DND-41 (cell line): Measurements from ENCODE around the gene RCCD1.

Experiments
- ATAC-seq: fragments of 200-7000 bp; cut with Tn5 transposase; 3 replicates; pipeline ENCODE4 v1.9.1; 2021; ENCODE audit warnings: low read depth; ENCODE audit not compliant: insufficient read depth
- DNase-seq: peaks from one replicate; pipeline ENCODE4 v3.0.0-alpha.2; 2020
- H2AFZ ChIP-seq: 2 replicates; pipeline ENCODE4 v1.6.0; 2012; ENCODE audit warnings: low read depth, low read length
- H3K27ac ChIP-seq: 2 replicates; pipeline ENCODE4 v1.5.1; 2012; ENCODE audit warnings: low read length, inconsistent platforms
- H3K27me3 ChIP-seq: fragments of 200-600 bp; sonication (generic); 2 replicates; pipeline ENCODE4 v1.6.0; 2012; ENCODE audit warnings: low read length, mild to moderate bottlenecking, inconsistent platforms; ENCODE audit not compliant: insufficient read depth, poor library complexity
- H3K36me3 ChIP-seq: 2 replicates; pipeline ENCODE4 v1.5.1; 2012; ENCODE audit warnings: low read length, inconsistent platforms; ENCODE audit not compliant: insufficient read depth
- H3K4me1 ChIP-seq: 2 replicates; pipeline ENCODE4 v1.5.1; 2012; ENCODE audit warnings: mild to moderate bottlenecking, low read length; ENCODE audit not compliant: insufficient read depth
- H3K4me2 ChIP-seq: 2 replicates; pipeline ENCODE4 v1.6.0; 2012; ENCODE audit warnings: mild to moderate bottlenecking, moderate library complexity, low read length, inconsistent platforms; ENCODE audit not compliant: insufficient read depth
- H3K4me3 ChIP-seq, 2 experiments: fragments of 200-600 bp in 1 of 2; shearing (Covaris generic) in 1 of 2; 2 replicates each; pipeline ENCODE4 v1.5.1; 2012 to 2016; ENCODE audit warnings: inconsistent platforms in 2 of 2, low read length in 2 of 2, mild to moderate bottlenecking in 2 of 2, low read depth in 1 of 2, moderate library complexity in 1 of 2
- H3K79me2 ChIP-seq: 2 replicates; pipeline ENCODE4 v1.6.0; 2012; ENCODE audit warnings: low read length, inconsistent platforms; ENCODE audit not compliant: insufficient read depth
- H3K9ac ChIP-seq: 2 replicates; pipeline ENCODE4 v1.6.0; 2012; ENCODE audit warnings: low read depth, mild to moderate bottlenecking, inconsistent platforms, low read length, moderate library complexity
- H3K9me3 ChIP-seq: 2 replicates; pipeline ENCODE4 v1.5.1; 2012; ENCODE audit warnings: low read length, moderate library complexity, mild to moderate bottlenecking, inconsistent platforms; ENCODE audit not compliant: insufficient read depth, severe bottlenecking
- H4K20me1 ChIP-seq: 2 replicates; pipeline ENCODE4 v1.6.0; 2012; ENCODE audit warnings: low read length; ENCODE audit not compliant: insufficient read depth
- CTCF ChIP-seq: IDR thresholded peaks from 2 replicates; pipeline ENCODE4 v1.5.1; 2012; ENCODE audit warnings: borderline replicate concordance, low read length, moderate library complexity, mild to moderate bottlenecking; ENCODE audit not compliant: poor library complexity, severe bottlenecking; ENCODE audit errors: extremely low read depth
- EZH2 ChIP-seq: IDR thresholded peaks from 3 replicates; pipeline ENCODE4 v1.6.1; 2012; ENCODE audit warnings: borderline replicate concordance, low read depth, mild to moderate bottlenecking, moderate library complexity, low read length, inconsistent platforms; ENCODE audit not compliant: severe bottlenecking

Gene RCCD1

DNA sequence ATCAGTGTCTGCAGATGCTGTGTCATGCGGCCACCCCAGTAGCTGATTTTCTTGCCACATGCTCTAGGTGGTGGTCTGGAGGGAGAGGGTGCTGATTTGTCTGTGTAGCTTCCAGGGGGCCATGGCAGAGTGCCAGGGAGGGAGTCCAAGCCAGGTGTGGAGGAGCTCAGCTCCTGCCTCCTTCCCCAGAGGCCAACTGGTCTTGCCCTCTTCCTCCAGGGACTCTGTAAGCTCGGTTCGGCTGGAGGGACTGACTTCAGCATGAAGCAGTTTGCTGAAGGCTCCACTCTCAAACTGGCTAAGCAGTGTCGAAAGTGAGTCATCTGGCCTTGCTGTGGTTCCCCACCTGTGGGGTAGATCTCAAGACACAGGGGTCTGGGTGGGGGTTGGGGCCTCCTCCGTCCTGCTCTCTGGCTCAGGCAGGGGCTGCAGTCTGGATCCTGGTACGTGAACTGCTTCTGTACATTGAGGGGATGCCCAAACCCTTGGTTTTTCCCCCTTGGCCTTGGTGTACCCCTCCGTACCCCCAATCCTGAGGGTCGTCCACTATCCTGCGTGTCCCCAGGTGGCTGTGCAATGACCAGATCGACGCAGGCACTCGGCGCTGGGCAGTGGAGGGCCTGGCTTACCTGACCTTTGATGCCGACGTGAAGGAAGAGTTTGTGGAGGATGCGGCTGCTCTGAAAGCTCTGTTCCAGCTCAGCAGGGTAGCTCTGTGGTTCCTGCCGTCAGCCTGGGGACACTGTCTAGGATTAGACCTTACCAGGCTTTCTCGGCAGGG, 6.9 kb upstream of the RCCD1 start:
- H3K36me3 ChIP-seq, result peaks cover 81% of the 10 kb centered on the region
- H3K27me3 ChIP-seq, result no peaks in the 10 kb centered on the region
- no peak overlapping the region for H3K9ac ChIP-seq
- H3K4me2 ChIP-seq, result no peak overlapping the region
- DNase-seq (no peak), ATAC-seq (no peak)
- H2AFZ ChIP-seq, result no peak overlapping the region
- H3K27ac ChIP-seq, result no peak overlapping the region
- no peak for TF ChIP-seq EZH2
- no peak for TF ChIP-seq CTCF
- H3K4me3 ChIP-seq, result no peak overlapping the region
- H3K9me3 ChIP-seq, result no peaks in the 10 kb centered on the region
- no peaks in the 10 kb centered on the region for H3K79me2 ChIP-seq
- H3K4me1 ChIP-seq, result no peaks in the 10 kb centered on the region
- no peaks in the 10 kb centered on the region for H4K20me1 ChIP-seq

DNA sequence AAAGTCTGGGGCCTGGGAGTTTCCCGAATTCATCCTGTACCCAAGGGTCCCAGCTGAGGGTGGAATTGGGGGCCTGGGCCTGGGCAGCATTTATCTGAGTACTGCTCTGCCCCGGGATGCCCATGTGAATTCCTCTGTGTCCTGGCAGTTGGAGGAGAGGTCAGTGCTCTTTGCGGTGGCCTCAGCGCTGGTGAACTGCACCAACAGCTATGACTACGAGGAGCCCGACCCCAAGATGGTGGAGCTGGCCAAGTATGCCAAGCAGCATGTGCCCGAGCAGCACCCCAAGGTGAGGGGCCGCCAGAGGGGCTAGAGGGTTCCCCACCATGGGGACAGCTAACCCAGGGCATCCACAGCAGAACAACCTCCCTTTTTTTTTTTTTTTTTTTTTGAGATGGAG, 6.2 kb upstream of the RCCD1 start:
- Histone ChIP-seq H3K36me3 (peaks cover 81% of the 10 kb centered on the region), H3K27ac (no peak overlapping the region), H2AFZ (no peak overlapping the region), H3K9me3 (no peaks in the 10 kb centered on the region), H3K4me2 (no peak overlapping the region), H4K20me1 (no peaks in the 10 kb centered on the region), H3K9ac (no peak overlapping the region), H3K27me3 (no peaks in the 10 kb centered on the region), H3K4me3 (no peak overlapping the region), H3K79me2 (no peaks in the 10 kb centered on the region), H3K4me1 (no peaks in the 10 kb centered on the region)
- TF ChIP-seq CTCF (no peak), EZH2 (no peak)
- DNase-seq (no peak), ATAC-seq (no peak)

GRCh38 chr15:90949979-90950675, 4.6 kb upstream of the RCCD1 start:
- Histone ChIP-seq H3K4me1 (peaks cover 10% of the 10 kb centered on the region), H3K27ac (no peak overlapping the region), H3K4me2 (no peak overlapping the region), H3K4me3 (no peak overlapping the region), H2AFZ (no peak overlapping the region), H3K79me2 (peaks cover 4% of the 10 kb centered on the region), H4K20me1 (no peaks in the 10 kb centered on the region), H3K9ac (no peak overlapping the region), H3K27me3 (no peaks in the 10 kb centered on the region), H3K36me3 (peaks cover 72% of the 10 kb centered on the region), H3K9me3 (no peaks in the 10 kb centered on the region)
- DNase-seq (no peak), ATAC-seq (no peak)
- TF ChIP-seq CTCF, result no peak
- no peak for TF ChIP-seq EZH2
